Thyroid gland (tissue), 4 donors: ENCODE results near the gene CACTIN. TPM values are rescaled to one million over a fixed set of nuclear protein-coding genes. Genes with fewer than 3 reads are reported as not detected.

ENCODE experiments used
- DNase-seq, 2 donors: peaks; one replicate each; pipeline ENCODE4 v3.0.0-alpha.2; 2019
- H3K27ac ChIP-seq, 3 donors: fragments of 200-600 bp; sonication (generic); 1 replicate in 2 of 3; 2 replicates in 1 of 3; pipeline ENCODE4 v1.5.1; 2016 to 2019; ENCODE audit warnings: mild to moderate bottlenecking in 1 of 3, moderate library complexity in 1 of 3
- H3K27me3 ChIP-seq: fragments of 200-600 bp; sonication (generic); one replicate; pipeline ENCODE4 v1.5.1; 2019
- H3K36me3 ChIP-seq, 2 donors: fragments of 200-600 bp; sonication (generic); one replicate each; pipeline ENCODE4 v1.5.1; 2016 to 2019
- H3K4me1 ChIP-seq, 2 donors: fragments of 200-600 bp; sonication (generic); one replicate each; pipeline ENCODE4 v1.5.1; 2017 to 2019
- H3K4me3 ChIP-seq, 3 donors: fragments of 200-600 bp; sonication (generic); replicated peaks in 1 of 3; 1 replicate in 2 of 3; 2 replicates in 1 of 3; pipeline ENCODE4 v1.5.1; 2016; ENCODE audit warnings: mild to moderate bottlenecking in 1 of 3
- H3K9me3 ChIP-seq: fragments of 200-600 bp; sonication (generic); one replicate; pipeline ENCODE4 v1.5.1; 2017
- POLR2A ChIP-seq, 2 donors: fragments of 450-650 bp; IDR thresholded peaks; one replicate each; pipeline ENCODE4 v1.6.1; 2017; ENCODE audit warnings: antibody characterized with exemption in 2 of 2, mild to moderate bottlenecking in 2 of 2, moderate library complexity in 1 of 2
- WGBS, 2 donors: methylation state at CpG; one replicate each; pipeline ENCODE4 v1.1.5; 2017; 5-methylcytosine and 5-hydroxymethylcytosine counted together
- intact Hi-C: fragments of 100-400 bp; cut with DNase I; formaldehyde crosslinking; loops from one replicate; pipeline ENCODE4 v1.15.1; 2023
- total RNA-seq, 4 donors: library from RNA; depleted of rRNA; stranded (reverse); fragments of >200 nt; gene quantifications; one replicate each; pipeline ENCODE4 v1.2.3, GENCODE V29; 2016
- TF ChIP-seq, protein P1 (sequence below), 6 experiments: fragments of 200-600 bp in 3 of 6; fragments of 450-650 bp in 3 of 6; sonication (generic) in 3 of 6; IDR thresholded peaks; one replicate each; pipeline ENCODE4 v1.5.1; 2016 to 2019; ENCODE audit warnings: antibody characterized with exemption in 6 of 6, mild to moderate bottlenecking in 2 of 6, inconsistent platforms in 1 of 6, moderate library complexity in 1 of 6

Gene CACTIN
- total RNA-seq, 4 donors from 2014 or later, result 18.8 to 30.6 (median 24.5) TPM

DNA sequence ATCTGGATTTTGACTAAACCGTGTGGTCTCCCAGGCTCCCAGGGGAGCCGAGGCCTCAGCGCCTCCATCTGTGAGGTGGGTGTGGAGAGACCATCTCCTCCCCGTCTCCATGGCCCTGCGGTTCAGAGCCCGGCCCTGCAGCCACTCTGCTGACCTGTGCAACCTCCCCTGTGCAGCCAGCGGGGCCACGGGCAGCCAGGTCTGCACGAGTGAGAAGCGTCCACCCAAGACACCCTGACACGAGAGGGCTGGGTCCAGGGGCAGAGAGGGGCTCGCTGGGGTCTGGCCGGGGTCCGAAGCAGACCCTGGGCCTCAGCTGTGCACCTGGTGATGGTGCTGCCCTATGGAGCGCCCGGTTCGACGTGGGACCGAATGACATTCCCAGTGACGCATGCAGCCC lies 10.4 kb upstream of the CACTIN start:
- intact Hi-C loops, result no loop called here
- DNase-seq, result no peak
- H3K27me3 ChIP-seq, result no peaks in the 10 kb centered on the region
- no peak overlapping the region for H3K27ac ChIP-seq
- 97% methylated on average over 6 to 11 of the region's 20 CpGs for WGBS, 2 donors
- peaks cover 12 to 40% of the 10 kb centered on the region in 2 donors for H3K36me3 ChIP-seq
- no peak overlapping the region for H3K4me3 ChIP-seq
- H3K9me3 ChIP-seq, result no peaks in the 10 kb centered on the region
- no peaks in the 10 kb centered on the region for H3K4me1 ChIP-seq
- no peak for TF ChIP-seq POLR2A (IDR thresholded peaks at IDR 0.05)
- TF ChIP-seq, protein P1, sequence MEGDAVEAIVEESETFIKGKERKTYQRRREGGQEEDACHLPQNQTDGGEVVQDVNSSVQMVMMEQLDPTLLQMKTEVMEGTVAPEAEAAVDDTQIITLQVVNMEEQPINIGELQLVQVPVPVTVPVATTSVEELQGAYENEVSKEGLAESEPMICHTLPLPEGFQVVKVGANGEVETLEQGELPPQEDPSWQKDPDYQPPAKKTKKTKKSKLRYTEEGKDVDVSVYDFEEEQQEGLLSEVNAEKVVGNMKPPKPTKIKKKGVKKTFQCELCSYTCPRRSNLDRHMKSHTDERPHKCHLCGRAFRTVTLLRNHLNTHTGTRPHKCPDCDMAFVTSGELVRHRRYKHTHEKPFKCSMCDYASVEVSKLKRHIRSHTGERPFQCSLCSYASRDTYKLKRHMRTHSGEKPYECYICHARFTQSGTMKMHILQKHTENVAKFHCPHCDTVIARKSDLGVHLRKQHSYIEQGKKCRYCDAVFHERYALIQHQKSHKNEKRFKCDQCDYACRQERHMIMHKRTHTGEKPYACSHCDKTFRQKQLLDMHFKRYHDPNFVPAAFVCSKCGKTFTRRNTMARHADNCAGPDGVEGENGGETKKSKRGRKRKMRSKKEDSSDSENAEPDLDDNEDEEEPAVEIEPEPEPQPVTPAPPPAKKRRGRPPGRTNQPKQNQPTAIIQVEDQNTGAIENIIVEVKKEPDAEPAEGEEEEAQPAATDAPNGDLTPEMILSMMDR (IDR thresholded peaks at IDR 0.05), result no peak

DNA sequence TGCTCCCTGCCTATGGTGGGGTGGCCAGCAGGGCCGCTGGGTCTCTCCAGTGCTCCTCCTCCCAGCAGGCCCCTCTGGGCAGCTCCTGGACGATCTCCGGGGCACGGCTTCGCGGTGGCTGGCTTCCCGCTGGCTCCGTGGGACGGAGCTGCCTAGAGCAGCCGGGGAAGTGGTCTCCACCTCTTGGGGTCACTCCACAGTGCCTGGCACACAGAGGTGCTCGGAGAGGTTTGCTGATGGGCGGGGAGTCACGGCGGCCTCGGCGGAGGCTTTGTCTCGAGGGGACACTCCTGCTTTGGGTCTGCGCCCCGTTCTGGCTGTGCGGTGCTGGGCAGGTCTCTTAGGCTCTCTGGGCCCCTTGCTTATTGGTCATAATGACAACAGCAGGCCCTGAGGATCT lies 9.9 kb upstream of the CACTIN start:
- no peak for TF ChIP-seq POLR2A (IDR thresholded peaks at IDR 0.05)
- TF ChIP-seq, protein P1 (IDR thresholded peaks at IDR 0.05), result no peak
- no peaks in the 10 kb centered on the region for H3K9me3 ChIP-seq
- intact Hi-C loops, result no loop called here
- 86 to 91% methylated on average over 9 to 18 of the region's 20 CpGs for WGBS, 2 donors
- no peak overlapping the region for H3K27ac ChIP-seq
- DNase-seq, result no peak
- H3K36me3 ChIP-seq, result peaks cover 8 to 35% of the 10 kb centered on the region in 2 donors
- no peaks in the 10 kb centered on the region for H3K27me3 ChIP-seq
- H3K4me1 ChIP-seq, result no peaks in the 10 kb centered on the region
- no peak overlapping the region for H3K4me3 ChIP-seq

DNA sequence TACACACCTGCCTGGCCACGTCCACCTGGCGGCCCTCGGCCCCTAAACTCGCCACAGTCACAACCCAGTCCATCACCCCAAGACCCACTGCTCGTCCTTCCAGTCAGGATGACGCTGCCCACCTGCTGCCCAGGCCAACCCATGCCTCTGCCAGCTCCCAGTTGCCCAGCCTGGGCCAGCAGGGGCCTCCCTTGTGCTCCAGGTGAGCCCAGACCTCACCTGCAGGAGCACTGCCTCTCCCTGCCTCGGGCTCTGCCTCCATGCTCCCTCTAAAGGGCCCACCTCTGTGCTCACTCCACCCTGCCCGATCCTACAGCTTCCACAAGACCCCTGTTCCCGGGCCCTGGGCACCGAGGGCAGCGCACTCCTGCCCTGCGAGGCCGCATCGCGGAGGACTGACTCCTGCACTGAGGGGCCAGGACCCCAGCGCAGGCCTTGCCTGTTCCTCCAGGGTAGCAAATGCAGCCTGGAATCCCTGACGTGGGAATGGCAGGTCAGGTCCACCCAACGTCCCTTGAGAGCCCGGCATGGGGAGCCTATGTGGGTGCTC lies 8.0 kb upstream of the CACTIN start:
- peaks cover 5 to 26% of the 10 kb centered on the region in 2 donors for H3K36me3 ChIP-seq
- H3K27ac ChIP-seq, result no peak overlapping the region
- TF ChIP-seq, protein P1 (IDR thresholded peaks at IDR 0.05), result no peak
- intact Hi-C loops, result no loop called here
- H3K27me3 ChIP-seq, result no peaks in the 10 kb centered on the region
- 97 to 98% methylated on average over 12 to 18 of the region's 19 CpGs for WGBS, 2 donors
- no peak overlapping the region for H3K4me3 ChIP-seq
- no peak for DNase-seq
- H3K4me1 ChIP-seq, result no peaks in the 10 kb centered on the region
- H3K9me3 ChIP-seq, result no peaks in the 10 kb centered on the region

DNA sequence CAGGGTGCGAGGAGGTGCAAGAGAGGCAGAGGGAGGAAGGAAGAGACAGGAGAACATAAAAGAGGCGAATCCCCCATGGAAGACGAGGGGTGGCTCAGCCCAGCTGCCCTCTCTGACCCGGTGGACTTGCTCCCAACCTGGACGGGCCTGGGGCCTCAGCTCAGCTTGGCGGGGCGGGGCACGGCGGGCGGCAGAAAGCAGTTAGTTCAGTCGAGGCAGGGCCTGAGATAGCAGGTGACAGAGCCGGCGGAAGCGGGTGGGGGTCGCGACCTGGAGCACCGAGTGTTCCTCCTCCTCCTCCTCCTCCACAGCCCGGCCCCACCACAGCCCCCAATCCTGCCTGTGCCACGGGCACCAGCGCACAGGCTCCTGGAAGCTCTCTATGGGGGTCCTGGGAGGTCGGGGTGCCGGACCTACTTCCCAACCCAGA lies 7.0 kb upstream of the CACTIN start:
- TF ChIP-seq, protein P1 (IDR thresholded peaks at IDR 0.05), result no peak
- no peak for TF ChIP-seq POLR2A (IDR thresholded peaks at IDR 0.05)

DNA sequence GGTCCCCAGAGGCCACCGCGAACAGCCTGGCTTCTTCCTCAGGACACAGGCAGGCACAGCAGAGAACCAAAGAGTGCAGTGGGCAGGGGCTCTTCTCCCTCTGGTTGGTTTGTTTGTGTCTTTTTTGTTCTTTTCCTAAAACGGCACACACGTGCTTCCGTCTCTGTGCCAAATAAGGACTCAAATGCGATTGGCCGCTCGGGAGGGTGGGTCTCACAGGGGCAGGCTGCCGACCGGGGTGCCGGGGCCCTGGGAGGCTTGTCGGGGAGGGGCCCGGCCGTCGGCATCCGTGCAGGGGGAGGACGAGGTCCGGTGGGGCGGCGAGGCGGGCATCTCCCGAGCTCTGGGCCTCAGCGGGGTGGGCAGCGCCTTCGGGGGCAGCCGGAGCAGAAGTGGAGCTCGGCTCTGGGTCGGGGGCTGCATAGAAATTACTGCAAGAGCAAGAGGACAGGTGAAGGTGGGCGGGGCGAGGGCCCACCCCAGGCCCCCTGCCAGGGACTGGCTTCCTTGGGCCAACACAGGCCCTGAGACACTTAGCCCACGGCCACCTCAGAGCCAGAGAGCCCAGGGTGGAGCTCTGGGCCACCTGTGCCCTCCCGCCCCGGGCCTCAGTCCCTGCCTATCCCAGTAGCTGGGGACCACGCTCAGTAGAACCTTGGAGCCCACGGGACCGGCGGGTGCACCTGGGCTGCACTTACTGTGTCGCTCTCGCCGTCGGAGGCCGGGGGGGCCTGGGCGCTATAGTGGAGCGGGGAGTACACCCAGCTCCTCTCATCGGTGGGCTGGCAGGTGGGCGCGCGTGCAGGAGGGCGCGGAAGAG lies 6.4 kb upstream of the CACTIN start:
- intact Hi-C loops, result no loop called here
- no peaks in the 10 kb centered on the region for H3K27me3 ChIP-seq
- DNase-seq, result no peak
- TF ChIP-seq, protein P1 (IDR thresholded peaks at IDR 0.05), result no peak
- TF ChIP-seq POLR2A (IDR thresholded peaks at IDR 0.05), result no peak
- H3K9me3 ChIP-seq, result no peaks in the 10 kb centered on the region
- 89 to 91% methylated on average over 40 to 47 of the region's 50 CpGs for WGBS, 2 donors
- no peak overlapping the region for H3K4me3 ChIP-seq
- H3K4me1 ChIP-seq, result no peaks in the 10 kb centered on the region
- no peak overlapping the region for H3K27ac ChIP-seq
- H3K36me3 ChIP-seq, result peaks cover 0 to 11% of the 10 kb centered on the region in 2 donors

More for the DNA sequence above, 7.0 kb upstream of the CACTIN start:
- WGBS, 2 donors, result 87 to 92% methylated on average over 16 to 20 of the region's 22 CpGs
- H3K4me3 ChIP-seq, result no peak overlapping the region
- H3K27me3 ChIP-seq, result no peaks in the 10 kb centered on the region
- H3K4me1 ChIP-seq, result no peaks in the 10 kb centered on the region
- H3K27ac ChIP-seq, result no peak overlapping the region
- no peaks in the 10 kb centered on the region for H3K9me3 ChIP-seq
- DNase-seq, result no peak
- intact Hi-C loops, result no loop called here
- H3K36me3 ChIP-seq, result peaks cover 4 to 17% of the 10 kb centered on the region in 2 donors
